Osteoblast (primary cell): Measurements from ENCODE around the gene FRMD4A. TPM values are rescaled to one million over a fixed set of nuclear protein-coding genes. Genes with fewer than 3 reads are reported as not detected.
A peak's percentile ranks its signal among the peaks of the same experiment; 100 is the strongest.

Experiments
- DNase-seq: peaks from one replicate; pipeline ENCODE4 v3.0.0; 2011; ENCODE audit warnings: low spot score, mixed read lengths; ENCODE audit not compliant: insufficient read length; ENCODE audit errors: missing footprints
- H2AFZ ChIP-seq: 2 replicates; pipeline ENCODE4 v1.6.0; 2011; ENCODE audit warnings: mild to moderate bottlenecking, low read length
- H3K27ac ChIP-seq: 2 replicates; pipeline ENCODE4 v1.5.1; 2011; ENCODE audit warnings: mild to moderate bottlenecking, low read depth, low read length, moderate library complexity
- H3K27me3 ChIP-seq: 2 replicates; pipeline ENCODE4 v1.6.0; 2012; ENCODE audit warnings: mild to moderate bottlenecking, control low read depth, inconsistent platforms, low read length, moderate library complexity; ENCODE audit not compliant: insufficient read depth
- H3K36me3 ChIP-seq: 2 replicates; pipeline ENCODE4 v1.5.1; 2011; ENCODE audit warnings: mild to moderate bottlenecking, low read length, control low read depth, moderate library complexity; ENCODE audit not compliant: insufficient read depth
- H3K4me1 ChIP-seq: 2 replicates; pipeline ENCODE4 v1.5.1; 2011; ENCODE audit warnings: mild to moderate bottlenecking, low read length, control low read depth, moderate library complexity; ENCODE audit not compliant: insufficient read depth
- H3K4me2 ChIP-seq: 2 replicates; pipeline ENCODE4 v1.6.0; 2011; ENCODE audit warnings: mild to moderate bottlenecking, low read length; ENCODE audit not compliant: insufficient read depth
- H3K4me3 ChIP-seq: fragments of 200-600 bp; sonication (generic); 3 replicates; pipeline ENCODE4 v1.5.1; 2012; ENCODE audit warnings: mild to moderate bottlenecking, low read length, inconsistent platforms; ENCODE audit not compliant: insufficient read depth
- H3K79me2 ChIP-seq: 2 replicates; pipeline ENCODE4 v1.6.0; 2012; ENCODE audit warnings: mild to moderate bottlenecking, low read length, control low read depth, inconsistent platforms; ENCODE audit not compliant: insufficient read depth
- H3K9me3 ChIP-seq: 2 replicates; pipeline ENCODE4 v1.5.1; 2011; ENCODE audit warnings: low read depth, low read length, control low read depth
- H4K20me1 ChIP-seq: 2 replicates; pipeline ENCODE4 v1.6.0; 2012; ENCODE audit warnings: mild to moderate bottlenecking, low read length, control low read depth; ENCODE audit not compliant: insufficient read depth
- CTCF ChIP-seq: IDR thresholded peaks from 2 replicates; pipeline ENCODE4 v1.5.1; 2011; ENCODE audit warnings: mild to moderate bottlenecking, low read depth, low read length, moderate library complexity; ENCODE audit errors: extremely low read depth
- total RNA-seq: library from RNA; depleted of rRNA; stranded (reverse); fragments of >200 nt; gene quantifications from 2 replicates; pipeline ENCODE4 v1.2.3, GENCODE V29; 2012

Gene FRMD4A
- total RNA-seq, 1 donor = 41.3 TPM

- no peak overlapping the region for H2AFZ ChIP-seq
- H4K20me1 ChIP-seq = no peaks in the 10 kb centered on the region
- peak overlapping the region; percentile 67 for H3K27ac ChIP-seq
- DNase-seq = no peak
- TF ChIP-seq CTCF = no peak
- H3K27me3 ChIP-seq = no peaks in the 10 kb centered on the region
- peaks cover 48% of the 10 kb centered on the region for H3K4me1 ChIP-seq
- peak overlapping the region; percentile 52 for H3K4me3 ChIP-seq
- H3K79me2 ChIP-seq = no peaks in the 10 kb centered on the region
- peaks cover 2% of the 10 kb centered on the region for H3K36me3 ChIP-seq
- peak overlapping the region; percentile 79 for H3K4me2 ChIP-seq
- peaks cover 2% of the 10 kb centered on the region for H3K9me3 ChIP-seq
Observed at GRCh38 chr10:13718820-13719219, 611.9 kb downstream of the FRMD4A start.

- TF ChIP-seq CTCF = no peak
- Histone ChIP-seq H2AFZ (peak overlapping the region; percentile 37), H3K4me1 (peaks cover 53% of the 10 kb centered on the region), H3K79me2 (no peaks in the 10 kb centered on the region), H3K27ac (peak overlapping the region; percentile 67), H3K4me2 (peak overlapping the region; percentile 79), H3K4me3 (peak overlapping the region; percentile 52), H4K20me1 (no peaks in the 10 kb centered on the region), H3K27me3 (no peaks in the 10 kb centered on the region), H3K9me3 (peaks cover 2% of the 10 kb centered on the region), H3K36me3 (peaks cover 2% of the 10 kb centered on the region)
- peak; percentile 94 for DNase-seq
Observed at GRCh38 chr10:13717936-13718772, 612.6 kb downstream of the FRMD4A start.

- Histone ChIP-seq H3K9me3 (peaks cover 2% of the 10 kb centered on the region), H3K27me3 (no peaks in the 10 kb centered on the region), H4K20me1 (no peaks in the 10 kb centered on the region), H3K4me1 (peaks cover 59% of the 10 kb centered on the region), H3K4me3 (peak overlapping the region; percentile 52), H3K27ac (peak overlapping the region; percentile 67), H3K4me2 (peak overlapping the region; percentile 79), H3K79me2 (no peaks in the 10 kb centered on the region), H2AFZ (no peak overlapping the region), H3K36me3 (peaks cover 2% of the 10 kb centered on the region)
- no peak for DNase-seq
- TF ChIP-seq CTCF = no peak
Observed at GRCh38 chr10:13717571-13717935, 613.2 kb downstream of the FRMD4A start.
